Pancreas (tissue), 10 donors: ENCODE measurements around the gene RSPH3. TPM values are rescaled to one million over a fixed set of nuclear protein-coding genes. Genes with fewer than 3 reads are reported as not detected.

ENCODE experiments used
- ATAC-seq, 4 donors: fragments of 200-7000 bp; cut with Tn5 transposase; one replicate each; pipeline versions ENCODE4 v1.8.0 to v1.9.1; 2020; ENCODE audit warnings: mild to moderate bottlenecking in 4 of 4, moderate library complexity in 4 of 4
- DNase-seq, 6 donors: peaks; one replicate each; pipeline ENCODE4 v3.0.0-alpha.2; 2020
- FAIRE-seq: peaks from 2 replicates; lab custom pipeline; 2012; peaks lifted over from hg19 to GRCh38; lab: Jason Lieb, UNC
- H3K27ac ChIP-seq, 4 donors: fragments of 200-600 bp; sonication (generic); 1 replicate in 3 of 4; 2 replicates in 1 of 4; pipeline versions ENCODE4 v1.5.0 to v1.8.0; 2020
- H3K27me3 ChIP-seq, 4 donors: fragments of 200-600 bp; one replicate each; pipeline ENCODE4 v1.8.0; 2021
- H3K36me3 ChIP-seq, 3 donors: fragments of 200-600 bp; sonication (generic) in 1 of 3; one replicate each; pipeline versions ENCODE4 v1.5.0 to v1.8.0; 2020 to 2021
- H3K4me1 ChIP-seq, 3 donors: fragments of 200-600 bp; one replicate each; pipeline ENCODE4 v1.8.0; 2021
- H3K4me3 ChIP-seq, 4 donors: fragments of 200-600 bp; sonication (generic) in 2 of 4; one replicate each; pipeline versions ENCODE4 v1.5.0 to v1.8.0; 2020 to 2021
- H3K9me3 ChIP-seq, 4 donors: fragments of 200-600 bp; one replicate each; pipeline ENCODE4 v1.8.0; 2021
- CTCF ChIP-seq, 4 donors: fragments of 200-600 bp; sonication (generic) in 3 of 4; IDR thresholded peaks; one replicate each; pipeline versions ENCODE4 v1.5.0 to v1.8.0; 2021; ENCODE audit warnings: antibody characterized with exemption in 4 of 4
- WGBS, 2 donors: extraction: QIAGEN DNeasy Blood & Tissue Kit; methylation state at CpG; one replicate each; pipeline ENCODE4 v1.1.7; 2013; 5-methylcytosine and 5-hydroxymethylcytosine counted together
- intact Hi-C, 3 donors: fragments of 100-400 bp; cut with DNase I; formaldehyde crosslinking; loops; one replicate each; pipeline versions ENCODE4 v1.11.1 to v1.14.2; 2022
- polyA plus RNA-seq, 2 donors: library from polyadenylated mRNA; stranded (reverse); fragments of 200-250 nt; gene quantifications; one replicate each; pipeline ENCODE4 v1.2.3, GENCODE V29; 2013
- total RNA-seq, 6 donors: library from RNA; stranded (reverse); fragmentation: NEBNext Ultra II Directional in 4 of 6; extraction: Animal tissue kit (Norgen Biotek cat#: 25700) in 4 of 6; gene quantifications; one replicate each; pipeline versions ENCODE4 v1.2.1 to v1.2.4, GENCODE V29; 2021 to 2023
- donor health status: healthy with polysubstance abuse.
- donor health status: DM: no; HTN: no; CAD: no; lungs with moderate emphysema.
- donor health status: DM: no; HTN: no; CAD: no.
- donor health status: control.
- donor health status: control.
- donor health status: Bipolar disorder and iron deficiency.
- donor health status: DM: yes; HTN: yes; CAD: no.
- donor health status: DM: no; HTN: no; CAD: no.
- donor health status: DM: no; HTN: no; CAD: no.
- donor health status: DM: yes; HTN: yes; CAD: no.

Gene RSPH3
- total and polyA plus RNA-seq, 8 donors, result 2.1 to 8.8 (median 4.7) TPM

GRCh38 chr6:158963020-158963808 lies 36.8 kb downstream of the RSPH3 start:
- Histone ChIP-seq H3K27me3 (no peaks in the 10 kb centered on the region), H3K4me3 (no peak overlapping the region), H3K9me3 (no peaks in the 10 kb centered on the region), H3K4me1 (peaks cover 0 to 4% (median 0%) of the 10 kb centered on the region in 3 donors), H3K36me3 (no peaks in the 10 kb centered on the region), H3K27ac (no peak overlapping the region)
- intact Hi-C loops, result loop anchor here in 2 of 3 donors (5.0 kb wide), 1 partner anchor 246 kb away; no protein-coding TSS in a partner anchor
- TF ChIP-seq CTCF (IDR thresholded peaks at IDR 0.05), result no peak
- ATAC-seq (no peak), DNase-seq (no peak), FAIRE-seq (peak; percentile 9)

GRCh38 chr6:158962371-158962770 lies 37.6 kb downstream of the RSPH3 start:
- Histone ChIP-seq H3K27ac (no peak overlapping the region), H3K9me3 (no peaks in the 10 kb centered on the region), H3K4me3 (no peak overlapping the region), H3K4me1 (peaks cover 0 to 4% (median 0%) of the 10 kb centered on the region in 3 donors), H3K36me3 (no peaks in the 10 kb centered on the region), H3K27me3 (no peaks in the 10 kb centered on the region)
- DNase-seq, result no peak
- no peak for TF ChIP-seq CTCF (IDR thresholded peaks at IDR 0.05)
- intact Hi-C loops, result loop anchor here in 2 of 3 donors (5.0 kb wide), 1 partner anchor 245 kb away; no protein-coding TSS in a partner anchor
- no peak for ATAC-seq
- 90 to 91% methylated on average over 3 of the region's 3 CpGs for WGBS, 2 donors
- FAIRE-seq, result no peak

GRCh38 chr6:158960026-158960425 lies 40.0 kb downstream of the RSPH3 start:
- no peak overlapping the region for H3K27ac ChIP-seq
- no peak for DNase-seq
- no peak for FAIRE-seq
- no peak for TF ChIP-seq CTCF (IDR thresholded peaks at IDR 0.05)
- intact Hi-C loops, result loop anchor here in 2 of 3 donors (5.0 kb wide), 1 partner anchor 243 kb away; no protein-coding TSS in a partner anchor
- no peaks in the 10 kb centered on the region for H3K27me3 ChIP-seq
- 71 to 83% methylated on average over 2 of the region's 2 CpGs for WGBS, 2 donors
- peaks cover 0 to 4% (median 0%) of the 10 kb centered on the region in 3 donors for H3K4me1 ChIP-seq
- H3K4me3 ChIP-seq, result no peak overlapping the region
- H3K36me3 ChIP-seq, result no peaks in the 10 kb centered on the region
- no peak for ATAC-seq
- H3K9me3 ChIP-seq, result no peaks in the 10 kb centered on the region

- Histone ChIP-seq H3K27me3 (no peaks in the 10 kb centered on the region), H3K27ac (no peak overlapping the region), H3K36me3 (no peaks in the 10 kb centered on the region), H3K9me3 (no peaks in the 10 kb centered on the region), H3K4me3 (no peak overlapping the region), H3K4me1 (peaks cover 0 to 4% (median 0%) of the 10 kb centered on the region in 3 donors)
- 93 to 94% methylated on average over 4 of the region's 4 CpGs for WGBS, 2 donors
- intact Hi-C loops, result no loop called here
- FAIRE-seq (no peak), ATAC-seq (no peak), DNase-seq (no peak)
- TF ChIP-seq CTCF (IDR thresholded peaks at IDR 0.05), result no peak
Measured at GRCh38 chr6:158959552-158959951, 40.5 kb downstream of the RSPH3 start.
